GM12878 (cell line): Measurements from ENCODE around the gene POMC. TPM values are rescaled to one million over a fixed set of nuclear protein-coding genes. Genes with fewer than 3 reads are reported as not detected.

ENCODE experiments used
- BHLHE40 ChIP-seq, 2 experiments: fragments of 450-650 bp in 1 of 2; IDR thresholded peaks; 2 replicates each; pipeline ENCODE4 v1.6.1; 2011 to 2017; ENCODE audit warnings: low read depth in 2 of 2, borderline replicate concordance in 1 of 2, improper control_type of control experiment in 1 of 2, low read length in 1 of 2, mild to moderate bottlenecking in 1 of 2
- CTCF ChIP-seq, 3 experiments: IDR thresholded peaks in 2 of 3; conservative IDR thresholded peaks in 1 of 3; 2 replicates each; pipeline ENCODE4 v1.5.1; 2011; ENCODE audit warnings: low read depth in 3 of 3, low read length in 3 of 3, mild to moderate bottlenecking in 3 of 3, control low read depth in 2 of 3, moderate library complexity in 2 of 3, inconsistent platforms in 1 of 3, mixed read lengths in 1 of 3; ENCODE audit not compliant: control insufficient read depth in 2 of 3, insufficient read depth in 1 of 3; ENCODE audit errors: extremely low read depth in 1 of 3
- EED ChIP-seq: sonication (generic); IDR thresholded peaks from 2 replicates; pipeline ENCODE4 v1.6.1; 2016; ENCODE audit warnings: antibody characterized with exemption, low read depth
- HDAC6 ChIP-seq: fragments of 200-600 bp; sonication (generic); IDR thresholded peaks from one replicate; pipeline ENCODE4 v1.8.0; 2017; ENCODE audit warnings: antibody characterized with exemption; ENCODE audit not compliant: unreplicated experiment
- HDGF ChIP-seq: fragments of 450-650 bp; IDR thresholded peaks from 2 replicates; pipeline ENCODE4 v1.6.1; 2016; ENCODE audit warnings: antibody characterized with exemption
- MEF2B ChIP-seq: fragments of 450-650 bp; IDR thresholded peaks from 2 replicates; pipeline ENCODE4 v1.6.1; 2018; ENCODE audit warnings: mild to moderate bottlenecking, moderate library complexity; ENCODE audit not compliant: partially characterized antibody, poor library complexity, severe bottlenecking
- PAX5 ChIP-seq: IDR thresholded peaks from 2 replicates; pipeline ENCODE4 v1.6.1; 2011; ENCODE audit warnings: low read depth, low read length, borderline replicate concordance
- POU2F2 ChIP-seq: IDR thresholded peaks from 3 replicates; pipeline ENCODE4 v1.6.1; 2011; ENCODE audit warnings: low read depth, mild to moderate bottlenecking, low read length, borderline replicate concordance
- RB1 ChIP-seq: fragments of 450-650 bp; formaldehyde crosslinking; IDR thresholded peaks from 2 replicates; pipeline ENCODE4 v1.6.1; 2017; ENCODE audit warnings: mild to moderate bottlenecking, borderline replicate concordance
- RELA ChIP-seq: fragments of 450-650 bp; IDR thresholded peaks from 2 replicates; pipeline ENCODE4 v1.8.0; 2014; ENCODE audit warnings: borderline replicate concordance; ENCODE audit not compliant: partially characterized antibody
- SPI1 ChIP-seq: IDR thresholded peaks from 2 replicates; pipeline ENCODE4 v1.6.1; 2011; ENCODE audit warnings: low read depth, mild to moderate bottlenecking, low read length, moderate library complexity, borderline replicate concordance; ENCODE audit not compliant: insufficient read depth
- SREBF1 ChIP-seq: IDR thresholded peaks from 2 replicates; pipeline ENCODE4 v1.6.1; 2012; ENCODE audit warnings: mild to moderate bottlenecking, low read length
- STAT1 ChIP-seq: fragments of 450-650 bp; conservative IDR thresholded peaks from 2 replicates; pipeline ENCODE4 v1.6.1; 2014; ENCODE audit warnings: antibody characterized with exemption, mild to moderate bottlenecking
- WRNIP1 ChIP-seq: IDR thresholded peaks from 2 replicates; pipeline ENCODE4 v1.6.1; 2011; ENCODE audit warnings: low read depth, low read length, improper control_type of control experiment, borderline replicate concordance
- ZBED1 ChIP-seq: IDR thresholded peaks from 2 replicates; pipeline ENCODE4 v1.6.1; 2016; ENCODE audit warnings: borderline replicate concordance
- ZNF207 ChIP-seq: fragments of 450-650 bp; IDR thresholded peaks from 2 replicates; pipeline ENCODE4 v1.6.1; 2014; ENCODE audit warnings: antibody characterized with exemption, mild to moderate bottlenecking, borderline replicate concordance
- polyA plus RNA-seq, 11 experiments: library from polyadenylated mRNA; depleted of rRNA in 4 of 11; unstranded in 6 of 11; stranded (reverse) in 5 of 11; fragments of >200 nt; fragmentation: Nextera tagmentation in 4 of 11; fragmentation: Illumina TruSeq in 1 of 11; extraction: Ambion mirVana in 4 of 11; extraction: Trizol in 1 of 11; gene quantifications; 1 replicate in 1 of 11; 2 replicates in 10 of 11; pipeline versions ENCODE4 v1.2.1 to v1.2.3, GENCODE V29; 2011 to 2016; ENCODE audit warnings: inconsistent platforms in 2 of 11, missing spikeins in 2 of 11, low read depth in 1 of 11
- total RNA-seq, 4 experiments: library from RNA; depleted of rRNA in 3 of 4; stranded (reverse); fragments of >200 nt in 3 of 4; fragmentation: Illumina TruSeq in 1 of 4; extraction: Trizol in 1 of 4; gene quantifications; 2 replicates each; pipeline versions ENCODE4 v1.2.1 to v1.2.3, GENCODE V29; 2013 to 2021
- TF ChIP-seq, protein P1 (sequence below): fragments of 150-350 bp; IDR thresholded peaks from 2 replicates; pipeline ENCODE4 v1.6.1; 2014; ENCODE audit warnings: mild to moderate bottlenecking, low read depth, low read length

POMC gene
- total and polyA plus RNA-seq, 10 of the 15 experiments (the other 5 are each of a cell fraction or from before 2014, with no cell fraction given): 0.05 to 14.7 (median 6.8) TPM; not detected in 1

- TF ChIP-seq HDAC6: no peak
- TF ChIP-seq POU2F2: no peak
- no peak for TF ChIP-seq SREBF1
- TF ChIP-seq WRNIP1: no peak
- TF ChIP-seq PAX5: peak; percentile 68; the same call in 1 of the 2 replicates
- peak; percentile 22; the same call in 1 of the 2 replicates for TF ChIP-seq HDGF
- TF ChIP-seq ZNF207: no peak
- TF ChIP-seq, protein P1, sequence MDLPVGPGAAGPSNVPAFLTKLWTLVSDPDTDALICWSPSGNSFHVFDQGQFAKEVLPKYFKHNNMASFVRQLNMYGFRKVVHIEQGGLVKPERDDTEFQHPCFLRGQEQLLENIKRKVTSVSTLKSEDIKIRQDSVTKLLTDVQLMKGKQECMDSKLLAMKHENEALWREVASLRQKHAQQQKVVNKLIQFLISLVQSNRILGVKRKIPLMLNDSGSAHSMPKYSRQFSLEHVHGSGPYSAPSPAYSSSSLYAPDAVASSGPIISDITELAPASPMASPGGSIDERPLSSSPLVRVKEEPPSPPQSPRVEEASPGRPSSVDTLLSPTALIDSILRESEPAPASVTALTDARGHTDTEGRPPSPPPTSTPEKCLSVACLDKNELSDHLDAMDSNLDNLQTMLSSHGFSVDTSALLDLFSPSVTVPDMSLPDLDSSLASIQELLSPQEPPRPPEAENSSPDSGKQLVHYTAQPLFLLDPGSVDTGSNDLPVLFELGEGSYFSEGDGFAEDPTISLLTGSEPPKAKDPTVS: no peak
- peak; percentile 30; the same call in 1 of the 2 replicates for TF ChIP-seq EED
- TF ChIP-seq RELA: peak; percentile 37
- 0 out of 2 replicates have a peak, but pooled peaks have one; percentile 70 for TF ChIP-seq RB1
- no peak for TF ChIP-seq STAT1
- TF ChIP-seq CTCF (IDR thresholded peaks at IDR 0.05 in 2 of 3, conservative IDR thresholded peaks at IDR 0.05 in 1 of 3; ENCODE audit: control insufficient read depth in 2 of 3, extremely low read depth in 1 of 3, insufficient read depth in 1 of 3, low read depth in 3 of 3, low read length in 3 of 3): peak; percentile 74 to 97 (median 79)
- no peak for TF ChIP-seq ZBED1
- TF ChIP-seq SPI1: peak; percentile 18; the same call in 1 of the 2 replicates
- TF ChIP-seq BHLHE40 (IDR thresholded peaks at IDR 0.05; ENCODE audit: borderline replicate concordance in 1 of 2, low read depth in 2 of 2, low read length in 1 of 2): peak in 1 of 2 experiments; percentile 15; a peak in 1 of 4 replicates
- TF ChIP-seq MEF2B: peak; percentile 67
- TF ChIP-seq, all 136 proteins: peak for 17
Observed at GRCh38 chr2:25165992-25166875, 2.1 kb downstream of the POMC start (continued).
